ENCODE data around the gene ANXA7.

- TF ChIP-seq ZNF232 (CRISPR knock-in tag; IDR thresholded peaks at IDR 0.05) (no peak), RELA (CRISPR knock-in tag; IDR thresholded peaks at IDR 0.05; ENCODE audit: borderline replicate concordance) (peak; percentile 69; the same call in 1 of the 2 replicates), CTCF (IDR thresholded peaks at IDR 0.05) (no peak), ZNF138 (CRISPR knock-in tag; conservative IDR thresholded peaks at IDR 0.05) (no peak)
Measured at GRCh38 chr10:73413528-73414229, at the start of gene ANXA7.

Data from WTC11 (cell line).